ENCODE data around the gene LARP4. TPM values are rescaled to one million over a fixed set of nuclear protein-coding genes. Genes with fewer than 3 reads are reported as not detected.
A peak's percentile ranks its signal among the peaks of the same experiment; 100 is the strongest.
"Not testable (repeated sequence)": the region's sequence is repeated elsewhere in the genome, so short reads cannot be mapped to it uniquely, and the experiment has no call there.

LARP4 gene
- total RNA-seq, 2 donors from 2014 or later = 21.5 to 24.4 TPM

- H3K36me3 ChIP-seq (replicated peaks in 1 of 2; ENCODE audit: insufficient read depth in 1 of 2, low read depth in 2 of 2) = no peaks in the 10 kb centered on the region
- H3K27ac ChIP-seq = no peak overlapping the region
- ATAC-seq = peak; percentile 38
- TF ChIP-seq POLR2A (IDR thresholded peaks at IDR 0.05) (no peak), CTCF (IDR thresholded peaks at IDR 0.05) (no peak)
- intact Hi-C loops (cut with DNase I) = no loop called here
- H3K4me1 ChIP-seq = peaks cover 10% of the 10 kb centered on the region
- H3K4me3 ChIP-seq = no peak overlapping the region
- no peaks in the 10 kb centered on the region for H3K9me3 ChIP-seq
- DNase-seq = no peak
- H3K27me3 ChIP-seq = no peaks in the 10 kb centered on the region
- WGBS, 2 donors = 27 to 37% methylated on average over 7 of the region's 7 CpGs
Measured at GRCh38 chr12:50387972-50388478, 12.7 kb upstream of the LARP4 start.

- intact Hi-C loops (cut with DNase I); H3K9me3 ChIP-seq; H3K36me3 ChIP-seq (replicated peaks in 1 of 2; ENCODE audit: insufficient read depth in 1 of 2, low read depth in 2 of 2); ATAC-seq; DNase-seq; H3K4me3 ChIP-seq; H3K27ac ChIP-seq; H3K27me3 ChIP-seq: not testable (repeated sequence)
- H3K4me1 ChIP-seq = peaks cover 10% of the 10 kb centered on the region
- WGBS, 2 donors = 88 to 90% methylated on average over 10 of the region's 10 CpGs
Measured at GRCh38 chr12:50388793-50389192, 11.9 kb upstream of the LARP4 start.

- DNase-seq (no peak), ATAC-seq (no peak)
- Histone ChIP-seq H3K27ac (no peak overlapping the region), H3K27me3 (no peaks in the 10 kb centered on the region), H3K36me3 (replicated peaks in 1 of 2; ENCODE audit: insufficient read depth in 1 of 2, low read depth in 2 of 2) (no peaks in the 10 kb centered on the region), H3K4me1 (peaks cover 10% of the 10 kb centered on the region), H3K9me3 (no peaks in the 10 kb centered on the region), H3K4me3 (no peak overlapping the region)
- 51 to 62% methylated on average over 3 of the region's 3 CpGs for WGBS, 2 donors
- intact Hi-C loops (cut with DNase I) = no loop called here
- TF ChIP-seq CTCF (IDR thresholded peaks at IDR 0.05) = no peak
- TF ChIP-seq POLR2A (IDR thresholded peaks at IDR 0.05) = no peak
Measured at GRCh38 chr12:50390316-50390741, 10.4 kb upstream of the LARP4 start.

GRCh38 chr12:50394469-50395029 is 6.1 kb upstream of the LARP4 start:
- no peak for DNase-seq
- TF ChIP-seq CTCF (IDR thresholded peaks at IDR 0.05) (no peak), POLR2A (IDR thresholded peaks at IDR 0.05) (no peak)
- 72 to 73% methylated on average over 4 of the region's 4 CpGs for WGBS, 2 donors

GRCh38 chr12:50397117-50397650 is 3.5 kb upstream of the LARP4 start:
- no peaks in the 10 kb centered on the region for H3K36me3 ChIP-seq (replicated peaks in 1 of 2; ENCODE audit: insufficient read depth in 1 of 2, low read depth in 2 of 2)
- no peak overlapping the region for H3K4me3 ChIP-seq
- peaks cover under 1% of the 10 kb centered on the region for H3K4me1 ChIP-seq
- no peaks in the 10 kb centered on the region for H3K27me3 ChIP-seq
- intact Hi-C loops (cut with DNase I) = no loop called here
- no peak overlapping the region for H3K27ac ChIP-seq
- no peak for ATAC-seq
- 87 to 96% methylated on average over 3 of the region's 3 CpGs for WGBS, 2 donors
- no peaks in the 10 kb centered on the region for H3K9me3 ChIP-seq
- DNase-seq = no peak
- TF ChIP-seq CTCF (IDR thresholded peaks at IDR 0.05) = no peak
- TF ChIP-seq POLR2A (IDR thresholded peaks at IDR 0.05) = no peak

More at GRCh38 chr12:50394469-50395029, 6.1 kb upstream of the LARP4 start:
- intact Hi-C loops (cut with DNase I) = no loop called here
- ATAC-seq = no peak
- H3K36me3 ChIP-seq (replicated peaks in 1 of 2; ENCODE audit: insufficient read depth in 1 of 2, low read depth in 2 of 2) = no peaks in the 10 kb centered on the region
- no peak overlapping the region for H3K4me3 ChIP-seq
- no peaks in the 10 kb centered on the region for H3K4me1 ChIP-seq
- H3K27ac ChIP-seq = no peak overlapping the region
- H3K9me3 ChIP-seq = no peaks in the 10 kb centered on the region
- H3K27me3 ChIP-seq = no peaks in the 10 kb centered on the region
